ENCODE data around the gene UBE2G2.

- TF ChIP-seq CTCF (IDR thresholded peaks at IDR 0.05) (no peak), POLR2A (IDR thresholded peaks at IDR 0.05) (no peak)
Measured at GRCh38 chr21:44761747-44762208, 39.8 kb downstream of the UBE2G2 start.
